Vagina (tissue), 2 donors: ENCODE results near the gene CASR. TPM values are rescaled to one million over a fixed set of nuclear protein-coding genes. Genes with fewer than 3 reads are reported as not detected.

Source experiments
- DNase-seq, 2 donors: peaks; one replicate each; pipeline ENCODE4 v3.0.0-alpha.2; 2017; ENCODE audit errors: extremely low spot score in 2 of 2
- H3K27ac ChIP-seq: fragments of 200-600 bp; sonication (generic); one replicate; pipeline ENCODE4 v1.5.1; 2019
- H3K27me3 ChIP-seq: fragments of 200-600 bp; sonication (generic); one replicate; pipeline ENCODE4 v1.5.1; 2019
- H3K36me3 ChIP-seq, 2 donors: fragments of 200-600 bp; sonication (generic); one replicate each; pipeline ENCODE4 v1.5.1; 2017 to 2019
- H3K4me1 ChIP-seq: fragments of 200-600 bp; sonication (generic); one replicate; pipeline ENCODE4 v1.5.1; 2019
- H3K4me3 ChIP-seq, 2 donors: fragments of 200-600 bp; sonication (generic); 1 replicate in 1 of 2; 2 replicates in 1 of 2; pipeline ENCODE4 v1.5.1; 2016 to 2019
- H3K9me3 ChIP-seq: fragments of 200-600 bp; sonication (generic); one replicate; pipeline ENCODE4 v1.5.1; 2019
- POLR2A ChIP-seq, 2 donors: fragments of 450-650 bp; IDR thresholded peaks; one replicate each; pipeline ENCODE4 v1.6.1; 2017; ENCODE audit warnings: antibody characterized with exemption in 2 of 2, mild to moderate bottlenecking in 2 of 2, moderate library complexity in 2 of 2
- POLR2AphosphoS5 ChIP-seq, 2 donors: sonication (generic); formaldehyde crosslinking; IDR thresholded peaks; one replicate each; pipeline ENCODE4 v1.9.0; 2017; ENCODE audit warnings: antibody characterized with exemption in 2 of 2, mild to moderate bottlenecking in 2 of 2, low read depth in 1 of 2; ENCODE audit not compliant: insufficient read depth in 1 of 2
- intact Hi-C: fragments of 100-400 bp; cut with DNase I; formaldehyde crosslinking; loops from one replicate; pipeline ENCODE4 v1.15.1; 2023
- total RNA-seq: library from RNA; depleted of rRNA; stranded (reverse); fragments of >200 nt; gene quantifications from one replicate; pipeline ENCODE4 v1.2.3, GENCODE V29; 2016
- TF ChIP-seq, protein P1 (sequence below), 3 experiments: fragments of 450-650 bp in 2 of 3; fragments of 200-600 bp in 1 of 3; sonication (generic) in 1 of 3; IDR thresholded peaks; one replicate each; pipeline ENCODE4 v1.5.1; 2017 to 2019; ENCODE audit warnings: antibody characterized with exemption in 3 of 3, mild to moderate bottlenecking in 2 of 3, moderate library complexity in 2 of 3

CASR gene
- total RNA-seq, 1 donor from 2014 or later: not detected

DNA sequence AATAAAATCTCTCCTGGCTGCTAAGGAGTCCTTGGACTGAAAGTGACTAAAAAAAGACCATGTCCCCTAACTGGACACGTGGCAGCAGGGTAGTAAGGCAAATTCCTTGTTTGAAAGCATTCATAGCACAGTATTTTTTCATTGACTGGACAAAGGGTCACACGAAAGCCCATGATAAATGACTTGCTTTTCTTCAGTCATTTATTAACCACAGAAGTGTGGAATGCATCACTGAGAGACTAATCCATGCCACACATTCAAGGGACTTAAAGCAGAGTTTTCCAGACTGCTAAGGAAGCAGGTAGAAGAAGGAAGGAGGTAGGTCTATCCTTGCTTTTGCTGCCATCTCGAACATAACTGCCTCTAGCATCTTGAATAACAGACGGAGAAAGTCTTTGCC, 31.2 kb downstream of the CASR start:
- no peak for TF ChIP-seq POLR2AphosphoS5 (IDR thresholded peaks at IDR 0.05; ENCODE audit: insufficient read depth in 1 of 2, low read depth in 1 of 2)
- TF ChIP-seq, protein P1, sequence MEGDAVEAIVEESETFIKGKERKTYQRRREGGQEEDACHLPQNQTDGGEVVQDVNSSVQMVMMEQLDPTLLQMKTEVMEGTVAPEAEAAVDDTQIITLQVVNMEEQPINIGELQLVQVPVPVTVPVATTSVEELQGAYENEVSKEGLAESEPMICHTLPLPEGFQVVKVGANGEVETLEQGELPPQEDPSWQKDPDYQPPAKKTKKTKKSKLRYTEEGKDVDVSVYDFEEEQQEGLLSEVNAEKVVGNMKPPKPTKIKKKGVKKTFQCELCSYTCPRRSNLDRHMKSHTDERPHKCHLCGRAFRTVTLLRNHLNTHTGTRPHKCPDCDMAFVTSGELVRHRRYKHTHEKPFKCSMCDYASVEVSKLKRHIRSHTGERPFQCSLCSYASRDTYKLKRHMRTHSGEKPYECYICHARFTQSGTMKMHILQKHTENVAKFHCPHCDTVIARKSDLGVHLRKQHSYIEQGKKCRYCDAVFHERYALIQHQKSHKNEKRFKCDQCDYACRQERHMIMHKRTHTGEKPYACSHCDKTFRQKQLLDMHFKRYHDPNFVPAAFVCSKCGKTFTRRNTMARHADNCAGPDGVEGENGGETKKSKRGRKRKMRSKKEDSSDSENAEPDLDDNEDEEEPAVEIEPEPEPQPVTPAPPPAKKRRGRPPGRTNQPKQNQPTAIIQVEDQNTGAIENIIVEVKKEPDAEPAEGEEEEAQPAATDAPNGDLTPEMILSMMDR (IDR thresholded peaks at IDR 0.05): no peak
- no peak for TF ChIP-seq POLR2A (IDR thresholded peaks at IDR 0.05)
- intact Hi-C loops: no loop called here
- H3K9me3 ChIP-seq: no peaks in the 10 kb centered on the region
- H3K4me3 ChIP-seq: no peak overlapping the region
- H3K27me3 ChIP-seq: no peaks in the 10 kb centered on the region
- H3K4me1 ChIP-seq: no peaks in the 10 kb centered on the region
- DNase-seq: no peak
- no peaks in the 10 kb centered on the region for H3K36me3 ChIP-seq
- no peak overlapping the region for H3K27ac ChIP-seq

DNA sequence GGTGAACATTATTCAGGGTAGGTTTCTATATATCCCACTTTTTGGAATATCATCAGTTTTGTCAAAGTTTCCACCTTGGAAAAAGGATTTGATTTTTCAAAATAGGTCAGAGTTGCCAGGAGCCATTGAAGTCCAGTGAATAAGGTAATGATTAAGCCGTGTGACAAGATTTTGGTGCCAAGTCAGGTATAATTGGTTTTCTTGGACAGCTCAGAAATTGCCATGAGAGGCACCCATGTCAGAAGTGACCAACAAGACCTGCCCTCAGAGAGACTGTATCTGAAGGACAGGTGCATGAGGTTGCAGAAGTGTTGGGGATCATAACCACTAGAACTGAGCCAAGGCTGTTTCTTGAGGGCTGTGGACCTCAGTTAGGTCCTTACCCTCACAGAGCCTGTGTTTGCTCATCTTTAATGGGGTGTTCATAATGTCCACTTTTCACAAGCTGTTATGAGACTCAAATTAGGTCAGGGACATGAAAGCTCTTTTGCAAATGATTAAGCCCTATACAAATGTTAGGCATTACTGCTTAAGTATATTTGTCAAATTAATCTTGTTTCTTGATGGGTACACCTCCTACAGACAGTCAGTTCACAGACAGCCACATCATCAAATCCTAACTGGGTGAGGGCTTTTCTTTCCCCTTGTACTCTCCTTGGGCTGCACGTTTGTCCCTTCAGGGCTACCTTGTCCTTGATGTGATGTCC, 32.3 kb downstream of the CASR start:
- TF ChIP-seq POLR2AphosphoS5 (IDR thresholded peaks at IDR 0.05; ENCODE audit: insufficient read depth in 1 of 2, low read depth in 1 of 2): no peak
- intact Hi-C loops: no loop called here
- no peaks in the 10 kb centered on the region for H3K4me1 ChIP-seq
- DNase-seq: no peak
- H3K9me3 ChIP-seq: no peaks in the 10 kb centered on the region
- H3K27ac ChIP-seq: no peak overlapping the region
- H3K27me3 ChIP-seq: no peaks in the 10 kb centered on the region
- H3K4me3 ChIP-seq: no peak overlapping the region
- no peaks in the 10 kb centered on the region for H3K36me3 ChIP-seq

DNA sequence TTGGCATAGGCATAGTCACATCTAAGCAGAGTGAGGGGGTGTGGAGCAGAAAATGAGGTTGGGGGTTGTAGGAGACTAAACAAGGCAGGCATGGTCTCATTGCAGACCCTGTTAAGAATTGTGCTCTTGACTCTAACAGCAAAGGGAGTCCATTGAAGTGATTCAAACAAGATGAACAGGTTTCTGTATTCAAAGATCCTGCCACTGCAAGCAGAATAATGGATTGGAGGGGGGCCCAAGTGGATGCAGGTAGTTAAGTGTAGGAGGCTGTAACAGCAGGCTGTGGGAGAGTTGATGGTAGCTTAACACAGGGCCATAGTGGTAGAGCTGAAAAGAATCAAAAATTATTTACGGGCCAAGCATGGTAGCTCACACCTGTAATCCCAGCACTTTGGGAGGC, 34.4 kb downstream of the CASR start:
- H3K9me3 ChIP-seq: no peaks in the 10 kb centered on the region
- TF ChIP-seq POLR2AphosphoS5 (IDR thresholded peaks at IDR 0.05; ENCODE audit: insufficient read depth in 1 of 2, low read depth in 1 of 2): no peak
- TF ChIP-seq, protein P1 (IDR thresholded peaks at IDR 0.05): no peak
- DNase-seq: no peak
- no peaks in the 10 kb centered on the region for H3K27me3 ChIP-seq
- no peaks in the 10 kb centered on the region for H3K36me3 ChIP-seq
- no peak overlapping the region for H3K4me3 ChIP-seq
- no peak overlapping the region for H3K27ac ChIP-seq
- intact Hi-C loops: no loop called here
- no peaks in the 10 kb centered on the region for H3K4me1 ChIP-seq

DNA sequence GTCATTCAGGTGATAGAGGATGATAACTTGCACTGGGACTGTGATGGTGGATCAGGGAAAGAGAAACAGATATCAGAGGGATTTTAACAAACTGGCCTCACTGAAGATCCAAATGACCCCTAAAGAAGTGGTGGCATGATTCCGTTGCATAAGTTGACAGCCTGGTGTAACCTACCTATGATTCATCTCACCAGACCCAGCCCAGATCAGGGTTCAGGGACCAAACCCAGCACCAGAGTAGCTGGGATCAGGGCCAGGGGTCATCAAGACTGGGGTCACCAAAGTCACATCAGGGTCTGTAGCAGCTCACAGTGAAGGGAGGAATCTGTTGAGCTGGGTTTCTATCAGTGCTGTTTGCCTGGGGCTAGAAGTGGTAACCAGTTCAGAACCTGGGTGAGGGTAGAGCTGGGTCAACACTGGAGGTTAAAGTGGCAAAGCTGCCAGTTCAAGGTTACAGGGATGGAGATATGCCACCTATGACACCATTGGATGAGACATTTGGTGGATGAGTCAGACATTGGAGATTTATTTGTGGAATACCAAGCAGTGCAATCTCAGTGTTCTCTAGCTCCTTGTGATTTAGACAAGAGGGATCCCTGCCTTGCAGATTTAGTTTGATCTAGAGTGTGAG, 35.9 kb downstream of the CASR start:
- no peak for DNase-seq
- H3K9me3 ChIP-seq: no peaks in the 10 kb centered on the region
- no peak overlapping the region for H3K27ac ChIP-seq
- H3K4me3 ChIP-seq: no peak overlapping the region
- H3K27me3 ChIP-seq: no peaks in the 10 kb centered on the region
- no peaks in the 10 kb centered on the region for H3K36me3 ChIP-seq
- TF ChIP-seq POLR2AphosphoS5 (IDR thresholded peaks at IDR 0.05; ENCODE audit: insufficient read depth in 1 of 2, low read depth in 1 of 2) (no peak), POLR2A (IDR thresholded peaks at IDR 0.05) (no peak)
- TF ChIP-seq, protein P1 (IDR thresholded peaks at IDR 0.05): no peak
- no peaks in the 10 kb centered on the region for H3K4me1 ChIP-seq
- intact Hi-C loops: no loop called here

DNA sequence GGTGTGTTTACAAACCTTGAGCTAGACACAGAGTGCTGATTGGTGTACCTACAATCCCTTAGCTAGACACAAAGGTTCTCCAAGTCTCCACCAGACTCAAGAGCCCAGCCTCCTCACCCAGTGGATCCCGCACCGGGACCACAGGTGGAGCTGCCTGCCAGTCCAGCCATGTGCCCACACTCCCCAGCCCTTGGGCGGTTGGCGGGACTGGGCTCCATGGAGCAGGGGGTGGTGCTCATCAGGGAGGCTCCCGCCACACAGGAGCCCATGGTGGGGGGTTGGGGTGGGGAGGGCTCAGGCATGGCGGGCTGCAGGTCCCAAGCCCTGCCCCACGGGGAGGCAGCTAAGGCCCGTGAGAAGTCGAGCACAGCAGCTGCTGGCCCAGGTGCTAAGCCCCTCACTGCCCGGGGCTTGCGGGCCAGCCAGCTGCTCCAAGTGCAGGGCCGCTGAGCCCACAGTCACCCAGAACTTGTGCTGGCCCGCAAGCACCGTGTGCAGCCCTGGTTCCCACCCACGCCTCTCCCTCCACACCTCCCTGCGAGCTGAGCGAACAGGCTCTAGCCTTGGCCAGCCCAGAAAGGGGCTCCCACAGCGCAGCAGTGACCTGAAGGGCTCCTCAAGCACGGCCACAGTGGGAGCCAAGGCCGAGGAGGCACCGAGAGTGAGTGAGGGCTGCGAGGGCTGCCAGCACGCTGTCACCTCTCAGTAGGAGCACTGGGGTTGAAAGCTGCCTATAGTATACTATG, 43.7 kb downstream of the CASR start:
- Histone ChIP-seq H3K27ac (no peak overlapping the region), H3K4me1 (no peaks in the 10 kb centered on the region), H3K36me3 (no peaks in the 10 kb centered on the region), H3K27me3 (no peaks in the 10 kb centered on the region), H3K4me3 (no peak overlapping the region), H3K9me3 (no peaks in the 10 kb centered on the region)
- DNase-seq: no peak
- intact Hi-C loops: no loop called here
- TF ChIP-seq, protein P1 (IDR thresholded peaks at IDR 0.05): no peak
- no peak for TF ChIP-seq POLR2A (IDR thresholded peaks at IDR 0.05)
- no peak for TF ChIP-seq POLR2AphosphoS5 (IDR thresholded peaks at IDR 0.05; ENCODE audit: insufficient read depth in 1 of 2, low read depth in 1 of 2)
